Right lobe of liver (tissue), 6 donors: ENCODE data around the gene FCHSD1. TPM values are rescaled to one million over a fixed set of nuclear protein-coding genes. Genes with fewer than 3 reads are reported as not detected.

Experiments used
- ATAC-seq, 4 donors: fragments of 200-7000 bp; cut with Tn5 transposase; one replicate each; pipeline ENCODE4 v1.9.1; 2020; ENCODE audit warnings: mild to moderate bottlenecking in 4 of 4, moderate library complexity in 4 of 4
- DNase-seq, 3 donors: peaks; one replicate each; pipeline ENCODE4 v3.0.0-alpha.2; 2020
- H3K27ac ChIP-seq, 3 donors: fragments of 200-600 bp; one replicate each; pipeline ENCODE4 v1.8.0; 2022
- H3K27me3 ChIP-seq, 2 donors: fragments of 200-600 bp; one replicate each; pipeline ENCODE4 v1.8.0; 2022
- H3K36me3 ChIP-seq, 4 donors: fragments of 200-600 bp; sonication (generic) in 1 of 4; one replicate each; pipeline versions ENCODE4 v1.5.1 to v1.8.0; 2017 to 2022; ENCODE audit warnings: control low read depth in 1 of 4
- H3K4me1 ChIP-seq, 4 donors: fragments of 200-600 bp; sonication (generic) in 1 of 4; one replicate each; pipeline versions ENCODE4 v1.5.1 to v1.8.0; 2017 to 2022; ENCODE audit warnings: control low read depth in 1 of 4
- H3K4me3 ChIP-seq, 3 donors: fragments of 200-600 bp; one replicate each; pipeline ENCODE4 v1.8.0; 2022
- H3K9me3 ChIP-seq, 4 donors: fragments of 200-600 bp; sonication (generic) in 1 of 4; one replicate each; pipeline versions ENCODE4 v1.5.1 to v1.8.0; 2017 to 2022; ENCODE audit warnings: control low read depth in 1 of 4
- CTCF ChIP-seq, 4 donors: fragments of 200-600 bp in 3 of 4; fragments of 450-650 bp in 1 of 4; IDR thresholded peaks; one replicate each; pipeline versions ENCODE4 v1.5.1 to v1.8.0; 2016 to 2022; ENCODE audit warnings: antibody characterized with exemption in 4 of 4, mild to moderate bottlenecking in 2 of 4
- POLR2A ChIP-seq: fragments of 450-650 bp; IDR thresholded peaks from one replicate; pipeline ENCODE4 v1.6.1; 2017; ENCODE audit warnings: antibody characterized with exemption, mild to moderate bottlenecking
- WGBS: methylation state at CpG from one replicate; pipeline ENCODE4 v1.1.6; 2018; ENCODE audit warnings: low coverage, low lambda C conversion rate; ENCODE audit not compliant: insufficient coverage; ENCODE audit errors: missing lambda C conversion rate; 5-methylcytosine and 5-hydroxymethylcytosine counted together
- intact Hi-C, 2 donors: fragments of 100-400 bp; cut with DNase I; formaldehyde crosslinking; loops; one replicate each; pipeline versions ENCODE4 v1.11.2 to v1.14.1; 2022
- total RNA-seq, 6 experiments: library from RNA; depleted of rRNA in 2 of 6; stranded (reverse); fragments of >200 nt in 2 of 6; fragmentation: NEBNext Ultra II Directional in 3 of 6; extraction: Animal tissue kit (Norgen Biotek cat#: 25700) in 3 of 6; gene quantifications; one replicate each; pipeline versions ENCODE4 v1.1.0 to v1.2.4, GENCODE V29; 2016 to 2023
- donor health status: DM: no; HTN: yes; CAD: no.
- donor health status: DM: no; HTN: no; CAD: no.
- donor health status: DM: no; HTN: no; CAD: no.
- donor health status: DM: no; HTN: yes; CAD: no.
- donor health status: DM: no; HTN: yes; CAD: no.

The FCHSD1 gene
- total RNA-seq, 6 experiments from 2014 or later: 0.77 to 6.4 (median 3.3) TPM

DNA sequence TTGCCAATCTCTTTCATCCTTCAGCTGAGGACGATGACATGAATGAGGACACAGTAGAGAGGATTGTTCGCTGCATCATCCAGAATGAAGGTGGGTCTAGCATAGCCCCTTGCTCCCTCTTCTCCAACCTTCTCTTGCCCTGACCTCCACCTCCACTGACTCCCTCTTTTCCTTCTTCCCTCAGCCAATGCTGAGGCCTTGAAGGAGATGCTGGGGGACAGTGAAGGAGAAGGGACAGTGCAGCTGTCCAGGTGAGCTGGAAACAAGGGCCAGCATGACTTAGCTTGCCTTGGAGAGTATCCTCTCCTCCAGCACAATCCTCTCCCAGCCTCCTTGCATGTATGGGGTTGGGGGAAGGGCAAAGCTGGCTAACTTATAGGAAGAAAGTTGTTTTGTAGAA lies 12.4 kb downstream of the FCHSD1 start:
- no peaks in the 10 kb centered on the region for H3K27me3 ChIP-seq
- H3K4me1 ChIP-seq: peaks cover 0 to 18% (median 5%) of the 10 kb centered on the region in 4 donors
- H3K4me3 ChIP-seq: no peak overlapping the region
- no peak for DNase-seq
- no peaks in the 10 kb centered on the region for H3K9me3 ChIP-seq
- TF ChIP-seq CTCF (IDR thresholded peaks at IDR 0.05): no peak
- TF ChIP-seq POLR2A: no peak
- no peak overlapping the region for H3K27ac ChIP-seq
- intact Hi-C loops: no loop called here
- no peak for ATAC-seq
- no peaks in the 10 kb centered on the region for H3K36me3 ChIP-seq
- WGBS: 94% methylated on average over 2 of the region's 2 CpGs

DNA sequence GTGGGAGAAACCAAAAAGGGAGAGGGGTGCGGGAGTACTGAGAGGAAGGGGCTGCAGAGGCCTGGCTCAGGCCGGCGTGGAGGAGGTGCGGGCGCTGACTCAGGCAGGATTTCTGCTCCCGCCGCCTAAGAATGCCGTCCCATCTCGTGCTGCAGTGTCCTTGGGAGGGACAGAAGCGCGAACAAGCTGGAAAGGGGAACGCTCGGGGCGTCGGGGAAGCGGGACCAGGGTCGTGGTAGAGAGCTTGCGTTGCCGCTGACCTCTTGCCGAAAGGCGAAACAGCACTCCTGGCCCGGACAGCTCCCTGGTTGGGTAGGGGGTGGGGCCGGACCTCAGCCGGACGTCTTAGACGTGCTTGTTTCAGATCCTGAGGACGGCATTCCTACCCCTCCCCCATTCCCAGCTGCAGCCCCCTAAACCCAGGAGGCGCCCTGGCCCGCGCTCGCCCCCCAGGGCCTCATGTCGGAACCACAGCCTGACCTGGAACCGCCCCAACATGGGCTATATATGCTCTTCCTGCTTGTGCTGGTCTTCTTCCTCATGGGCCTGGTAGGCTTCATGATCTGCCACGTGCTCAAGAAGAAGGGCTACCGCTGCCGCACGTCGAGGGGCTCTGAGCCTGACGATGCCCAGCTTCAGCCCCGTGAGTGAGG lies 13.3 kb downstream of the FCHSD1 start:
- DNase-seq: peak; percentile 65 to 75 (median 69)
- intact Hi-C loops: no loop called here
- H3K27me3 ChIP-seq: no peaks in the 10 kb centered on the region
- ATAC-seq: peak; percentile 17 to 42 (median 22)
- peak overlapping the region; percentile 79 to 95 (median 87) for H3K4me3 ChIP-seq
- H3K4me1 ChIP-seq: peaks cover 0 to 18% (median 5%) of the 10 kb centered on the region in 4 donors
- no peaks in the 10 kb centered on the region for H3K36me3 ChIP-seq
- no peak overlapping the region for H3K27ac ChIP-seq
- TF ChIP-seq POLR2A (no peak), CTCF (IDR thresholded peaks at IDR 0.05) (peak in 2 of 4 donors; percentile 10 to 13)
- H3K9me3 ChIP-seq: no peaks in the 10 kb centered on the region
- 32% methylated on average over 7 of the region's 40 CpGs for WGBS

- intact Hi-C loops: no loop called here
- TF ChIP-seq POLR2A: no peak
- TF ChIP-seq CTCF (IDR thresholded peaks at IDR 0.05): no peak
- WGBS: no CpG with 5 or more reads among the region's 63 CpGs
- peak; percentile 29 to 63 (median 36) for ATAC-seq
- peaks cover 0 to 18% (median 5%) of the 10 kb centered on the region in 4 donors for H3K4me1 ChIP-seq
- H3K9me3 ChIP-seq: no peaks in the 10 kb centered on the region
- H3K4me3 ChIP-seq: peak overlapping the region; percentile 79 to 95 (median 87)
- no peaks in the 10 kb centered on the region for H3K36me3 ChIP-seq
- no peaks in the 10 kb centered on the region for H3K27me3 ChIP-seq
- peak overlapping the region in 1 of 3 donors; percentile 83 for H3K27ac ChIP-seq
- DNase-seq: peak in 1 of 3 donors; percentile 66
Observed at GRCh38 chr5:141637123-141637766, 14.0 kb downstream of the FCHSD1 start.

DNA sequence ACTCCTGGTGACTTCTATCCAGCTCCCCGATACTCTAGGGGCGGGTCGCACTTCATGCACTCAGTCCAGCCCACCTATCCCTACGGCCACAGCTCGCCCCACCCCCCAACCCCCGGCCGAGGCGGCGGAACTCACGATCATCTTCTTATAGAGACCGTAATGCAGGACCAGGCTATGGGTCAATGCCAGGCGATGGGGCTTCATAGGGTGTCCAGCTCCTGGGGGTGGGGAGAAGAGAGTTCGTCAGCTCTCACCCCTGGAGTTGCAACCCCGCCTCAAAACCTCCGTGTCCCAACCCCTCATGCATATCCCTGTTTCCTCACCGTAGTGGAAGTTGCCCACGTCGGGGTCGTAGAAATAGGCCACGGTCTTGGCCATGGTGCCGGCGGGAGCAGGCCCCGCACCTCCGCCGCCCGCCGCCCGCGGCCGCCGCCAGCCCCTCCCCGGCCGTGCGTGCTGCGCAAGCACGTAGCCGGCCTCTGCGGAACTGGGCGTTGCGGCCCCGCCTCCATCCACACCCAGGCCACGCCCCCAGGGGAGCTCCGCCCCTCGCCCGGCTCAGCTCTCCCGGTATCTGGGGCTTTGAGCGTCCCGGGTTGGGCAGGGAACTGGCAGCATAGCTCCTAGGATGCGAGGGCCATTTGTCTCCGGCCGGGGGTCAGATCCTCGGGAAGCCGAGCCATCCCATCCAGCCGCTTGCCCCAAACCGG lies 14.7 kb downstream of the FCHSD1 start, which contains the start of the genes HDAC3 and RELL2:
HDAC3 (minus strand) TSS at position 437 of the 710 bp plus-strand sequence; CDS start at position 378, 59 bp downstream.
RELL2 (plus strand) TSS at position 585 of the 710 bp plus-strand sequence. CDS start 1,229 bp downstream, outside the sequence.
- WGBS: 1% methylated on average over 17 of the region's 55 CpGs
- DNase-seq: peak; percentile 97
- TF ChIP-seq CTCF (IDR thresholded peaks at IDR 0.05): no peak
- TF ChIP-seq POLR2A: peak; percentile 89
- peak; percentile 95 to 99 (median 97) for ATAC-seq
- intact Hi-C loops: no loop called here
- H3K36me3 ChIP-seq: no peaks in the 10 kb centered on the region
- H3K4me1 ChIP-seq: peaks cover 0 to 18% (median 5%) of the 10 kb centered on the region in 4 donors
- peak within 1 kb of the TSS; percentile 79 to 95 (median 87) for H3K4me3 ChIP-seq
- H3K9me3 ChIP-seq: no peaks in the 10 kb centered on the region
- no peaks in the 10 kb centered on the region for H3K27me3 ChIP-seq
- peak within 1 kb of the TSS; percentile 65 to 83 (median 66) for H3K27ac ChIP-seq
